Endothelial cell of umbilical vein (primary cell): ENCODE results near the gene HOXA2. TPM values are rescaled to one million over a fixed set of nuclear protein-coding genes. Genes with fewer than 3 reads are reported as not detected.
A peak's percentile ranks its signal among the peaks of the same experiment; 100 is the strongest.

Source experiments
- BruUV-seq: library from RNA; stranded (reverse); fragments of 400-500 nt; replicated peaks from 2 replicates; lab custom pipeline; 2021; lab: Mats Ljungman, UMichigan
- CTCF ChIA-PET: fragments of 300-600, 350-600 bp; sonication (Branson Sonifier 250); formaldehyde crosslinking; loops from one replicate; lab custom pipeline; 2021; ENCODE audit warnings: antibody characterized with exemption, inconsistent platforms; lab: Charles Lee
- POLR2A ChIA-PET: fragments of 300-600, 350-600 bp; sonication (Branson Sonifier 250); formaldehyde crosslinking; loops from one replicate; lab custom pipeline; 2021; ENCODE audit warnings: antibody characterized with exemption, inconsistent platforms; lab: Charles Lee
- DNase-seq: peaks from one replicate; pipeline ENCODE4 v3.0.0-alpha.2; 2011; ENCODE audit warnings: low read depth, low spot score
- FAIRE-seq: peaks from 2 replicates; lab custom pipeline; 2011; peaks lifted over from hg19 to GRCh38; lab: Jason Lieb, UNC
- H2AFZ ChIP-seq: 2 replicates; pipeline ENCODE4 v1.6.0; 2012; ENCODE audit warnings: low read depth, low read length, control low read depth, inconsistent platforms
- H3K27ac ChIP-seq: 2 replicates; pipeline ENCODE4 v1.5.1; 2011; ENCODE audit warnings: low read depth, mild to moderate bottlenecking, control low read depth, low read length, moderate library complexity; ENCODE audit not compliant: insufficient read depth
- H3K27me3 ChIP-seq, 2 experiments: 2 replicates each; pipeline versions ENCODE4 v1.6.0 to v1.6.1; 2011; ENCODE audit warnings: low read length in 2 of 2, mixed read lengths in 1 of 2; ENCODE audit not compliant: control insufficient read depth in 2 of 2, insufficient read depth in 2 of 2
- H3K36me3 ChIP-seq, 2 experiments: 2 replicates in 1 of 2; 3 replicates in 1 of 2; pipeline ENCODE4 v1.5.1; 2011; ENCODE audit warnings: low read length in 2 of 2, mild to moderate bottlenecking in 1 of 2, moderate library complexity in 1 of 2; ENCODE audit not compliant: control insufficient read depth in 2 of 2, insufficient read depth in 2 of 2; ENCODE audit errors: extremely low read depth in 1 of 2
- H3K4me1 ChIP-seq: 3 replicates; pipeline ENCODE4 v1.5.1; 2011; ENCODE audit warnings: mild to moderate bottlenecking, low read length; ENCODE audit not compliant: control insufficient read depth, insufficient read depth; ENCODE audit errors: extremely low read depth
- H3K4me2 ChIP-seq: 2 replicates; pipeline ENCODE4 v1.6.1; 2011; ENCODE audit warnings: low read length, control low read depth, mixed read lengths; ENCODE audit not compliant: insufficient read depth
- H3K4me3 ChIP-seq, 3 experiments: fragments of 200-600 bp in 1 of 3; sonication (generic), shearing (Covaris generic) in 1 of 3; replicated peaks in 1 of 3; 2 replicates each; pipeline ENCODE4 v1.5.1; 2011 to 2016; ENCODE audit warnings: control low read depth in 3 of 3, low read length in 3 of 3, mild to moderate bottlenecking in 2 of 3, inconsistent platforms in 1 of 3, low read depth in 1 of 3, moderate library complexity in 1 of 3; ENCODE audit not compliant: insufficient read depth in 1 of 3
- H3K79me2 ChIP-seq: 2 replicates; pipeline ENCODE4 v1.6.0; 2012; ENCODE audit warnings: low read length, inconsistent platforms; ENCODE audit not compliant: control insufficient read depth, insufficient read depth
- H3K9ac ChIP-seq: replicated peaks from 2 replicates; pipeline ENCODE3; 2011; ENCODE audit warnings: low read length, control low read depth; ENCODE audit not compliant: insufficient read depth; ENCODE audit errors: extremely low read depth
- H3K9me1 ChIP-seq: replicated peaks from 3 replicates; pipeline ENCODE4 v1.6.0; 2011; ENCODE audit warnings: mild to moderate bottlenecking, low read length; ENCODE audit not compliant: control insufficient read depth, insufficient read depth; ENCODE audit errors: extremely low read depth
- H3K9me3 ChIP-seq: replicated peaks from 2 replicates; pipeline ENCODE4 v1.5.1; 2012; ENCODE audit warnings: low read length, inconsistent platforms; ENCODE audit not compliant: control insufficient read depth, insufficient read depth
- H4K20me1 ChIP-seq: replicated peaks from 2 replicates; pipeline ENCODE3; 2011; ENCODE audit warnings: mild to moderate bottlenecking, low read length; ENCODE audit not compliant: control insufficient read depth, insufficient read depth; ENCODE audit errors: extremely low read depth
- EZH2 ChIP-seq: IDR thresholded peaks from 2 replicates; pipeline ENCODE4 v1.6.1; 2012; ENCODE audit warnings: borderline replicate concordance, low read depth, mild to moderate bottlenecking, moderate library complexity, low read length, inconsistent platforms; ENCODE audit not compliant: severe bottlenecking
- FOS ChIP-seq: IDR thresholded peaks from 2 replicates; pipeline ENCODE4 v1.6.1; 2011; ENCODE audit warnings: mild to moderate bottlenecking, low read length, moderate library complexity, borderline replicate concordance; ENCODE audit not compliant: insufficient read depth
- JUN ChIP-seq: IDR thresholded peaks from 2 replicates; pipeline ENCODE4 v1.6.1; 2011; ENCODE audit warnings: borderline replicate concordance, low read depth; ENCODE audit not compliant: insufficient read length, insufficient read depth
- POLR2A ChIP-seq: IDR thresholded peaks from 2 replicates; pipeline ENCODE4 v1.6.1; 2012; ENCODE audit warnings: low read depth, mild to moderate bottlenecking, control low read depth, low read length
- POLR2AphosphoS5 ChIP-seq: IDR thresholded peaks from 2 replicates; pipeline ENCODE4 v1.6.1; 2012; ENCODE audit warnings: low read depth, mild to moderate bottlenecking, control low read depth, low read length, moderate library complexity; ENCODE audit not compliant: insufficient read depth
- dilution Hi-C: fragments of 300-500 bp; cut with MboI; formaldehyde crosslinking; loops from one replicate; pipeline ENCODE4 v1.15.0; 2019; ENCODE audit warnings: low sequenced_read_pairs; ENCODE audit not compliant: extremely low pct_ligation_motif_present
- intact Hi-C: fragments of 100-400 bp; cut with micrococcal nuclease; formaldehyde crosslinking; loops from one replicate; pipeline ENCODE4 v1.10.0; 2022
- polyA plus RNA-seq, 4 experiments: library from polyadenylated mRNA; depleted of rRNA in 3 of 4; stranded (reverse) in 3 of 4; unstranded in 1 of 4; fragments of >200 nt; gene quantifications; 2 replicates each; pipeline versions ENCODE4 v1.2.1 to v1.2.3, GENCODE V29; 2011 to 2012; ENCODE audit warnings: missing spikeins in 1 of 4
- total RNA-seq: library from RNA; stranded (reverse); gene quantifications from 2 replicates; pipeline ENCODE4 v1.2.3, GENCODE V29; 2021
- TF ChIP-seq, protein P1 (sequence below), 2 donors: IDR thresholded peaks; 1 replicate in 1 of 2; 2 replicates in 1 of 2; pipeline ENCODE4 v1.5.1; 2011; ENCODE audit warnings: low read length in 2 of 2, mild to moderate bottlenecking in 2 of 2, moderate library complexity in 2 of 2, control low read depth in 1 of 2, inconsistent platforms in 1 of 2, low read depth in 1 of 2; ENCODE audit not compliant: insufficient read depth in 1 of 2; ENCODE audit errors: extremely low read depth in 1 of 2

HOXA2 gene
- total and polyA plus RNA-seq, 2 donors (not counting 3 experiments of a cell fraction or from before 2014, with no cell fraction given), result 1.6 to 2.3 TPM

DNA sequence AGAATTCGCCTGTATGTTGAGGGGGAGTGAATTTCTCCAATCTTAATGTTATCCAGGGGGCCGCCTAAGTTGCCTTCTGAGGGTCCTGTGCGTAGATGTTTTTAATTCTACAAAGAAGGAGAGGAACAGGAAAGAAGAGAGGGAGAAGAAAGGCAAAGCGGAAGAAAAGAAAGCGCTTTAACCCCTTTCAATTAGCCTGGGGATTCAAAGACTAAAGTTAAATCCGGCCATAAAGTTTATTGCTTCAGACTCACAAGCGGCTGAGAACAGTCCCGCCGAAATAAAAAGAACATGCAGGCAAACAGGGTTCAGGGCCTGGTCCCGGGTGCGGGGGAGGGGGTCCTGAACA is 36.5 kb upstream of the HOXA2 start:
- dilution Hi-C loops (no loop called here), intact Hi-C loops (no loop called here)
- H3K9ac ChIP-seq, result peak overlapping the region; percentile 84
- TF ChIP-seq JUN, result no peak
- TF ChIP-seq EZH2, result no peak
- TF ChIP-seq POLR2A, result no peak
- no peak for TF ChIP-seq POLR2AphosphoS5
- TF ChIP-seq, protein P1, sequence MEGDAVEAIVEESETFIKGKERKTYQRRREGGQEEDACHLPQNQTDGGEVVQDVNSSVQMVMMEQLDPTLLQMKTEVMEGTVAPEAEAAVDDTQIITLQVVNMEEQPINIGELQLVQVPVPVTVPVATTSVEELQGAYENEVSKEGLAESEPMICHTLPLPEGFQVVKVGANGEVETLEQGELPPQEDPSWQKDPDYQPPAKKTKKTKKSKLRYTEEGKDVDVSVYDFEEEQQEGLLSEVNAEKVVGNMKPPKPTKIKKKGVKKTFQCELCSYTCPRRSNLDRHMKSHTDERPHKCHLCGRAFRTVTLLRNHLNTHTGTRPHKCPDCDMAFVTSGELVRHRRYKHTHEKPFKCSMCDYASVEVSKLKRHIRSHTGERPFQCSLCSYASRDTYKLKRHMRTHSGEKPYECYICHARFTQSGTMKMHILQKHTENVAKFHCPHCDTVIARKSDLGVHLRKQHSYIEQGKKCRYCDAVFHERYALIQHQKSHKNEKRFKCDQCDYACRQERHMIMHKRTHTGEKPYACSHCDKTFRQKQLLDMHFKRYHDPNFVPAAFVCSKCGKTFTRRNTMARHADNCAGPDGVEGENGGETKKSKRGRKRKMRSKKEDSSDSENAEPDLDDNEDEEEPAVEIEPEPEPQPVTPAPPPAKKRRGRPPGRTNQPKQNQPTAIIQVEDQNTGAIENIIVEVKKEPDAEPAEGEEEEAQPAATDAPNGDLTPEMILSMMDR (IDR thresholded peaks at IDR 0.05; ENCODE audit: extremely low read depth in 1 of 2, insufficient read depth in 1 of 2, low read depth in 1 of 2, low read length in 2 of 2), result no peak
- no peak for TF ChIP-seq FOS
- peak overlapping the region; percentile 92 for H3K4me2 ChIP-seq
- ChIA-PET POLR2A (no interaction called here), CTCF (interaction anchor here (1.2 to 3.4 kb wide), 7 partner anchors 9 to 457 kb away, joined by 3 to 15 read pairs (median 4); partner anchors contain the start of gene HOXA7)
- H3K27me3 ChIP-seq, result no peaks in the 10 kb centered on the region
- H3K79me2 ChIP-seq, result peaks cover 84% of the 10 kb centered on the region
- no peak overlapping the region for H2AFZ ChIP-seq
- H3K9me3 ChIP-seq, result no peaks in the 10 kb centered on the region
- peaks cover 79% of the 10 kb centered on the region for H3K4me1 ChIP-seq
- H3K36me3 ChIP-seq, result peaks cover 0 to 7% of the 10 kb centered on the region in 2 experiments
- no TSS peak for BruUV-seq
- H3K27ac ChIP-seq, result peak overlapping the region; percentile 82
- H3K9me1 ChIP-seq, result no peaks in the 10 kb centered on the region
- DNase-seq, result no peak
- H3K4me3 ChIP-seq, result peak overlapping the region in 2 of 3 experiments; percentile 12 to 24
- no peaks in the 10 kb centered on the region for H4K20me1 ChIP-seq
- FAIRE-seq, result no peak
